HPDE6-E6E7 (cell line): Measurements from ENCODE around the gene SEMA6A.

Source experiments
- DNase-seq: peaks from one replicate; pipeline ENCODE4 v3.0.0; 2011; ENCODE audit warnings: missing footprints; ENCODE audit errors: extremely low spot score

The SEMA6A gene, protein sequence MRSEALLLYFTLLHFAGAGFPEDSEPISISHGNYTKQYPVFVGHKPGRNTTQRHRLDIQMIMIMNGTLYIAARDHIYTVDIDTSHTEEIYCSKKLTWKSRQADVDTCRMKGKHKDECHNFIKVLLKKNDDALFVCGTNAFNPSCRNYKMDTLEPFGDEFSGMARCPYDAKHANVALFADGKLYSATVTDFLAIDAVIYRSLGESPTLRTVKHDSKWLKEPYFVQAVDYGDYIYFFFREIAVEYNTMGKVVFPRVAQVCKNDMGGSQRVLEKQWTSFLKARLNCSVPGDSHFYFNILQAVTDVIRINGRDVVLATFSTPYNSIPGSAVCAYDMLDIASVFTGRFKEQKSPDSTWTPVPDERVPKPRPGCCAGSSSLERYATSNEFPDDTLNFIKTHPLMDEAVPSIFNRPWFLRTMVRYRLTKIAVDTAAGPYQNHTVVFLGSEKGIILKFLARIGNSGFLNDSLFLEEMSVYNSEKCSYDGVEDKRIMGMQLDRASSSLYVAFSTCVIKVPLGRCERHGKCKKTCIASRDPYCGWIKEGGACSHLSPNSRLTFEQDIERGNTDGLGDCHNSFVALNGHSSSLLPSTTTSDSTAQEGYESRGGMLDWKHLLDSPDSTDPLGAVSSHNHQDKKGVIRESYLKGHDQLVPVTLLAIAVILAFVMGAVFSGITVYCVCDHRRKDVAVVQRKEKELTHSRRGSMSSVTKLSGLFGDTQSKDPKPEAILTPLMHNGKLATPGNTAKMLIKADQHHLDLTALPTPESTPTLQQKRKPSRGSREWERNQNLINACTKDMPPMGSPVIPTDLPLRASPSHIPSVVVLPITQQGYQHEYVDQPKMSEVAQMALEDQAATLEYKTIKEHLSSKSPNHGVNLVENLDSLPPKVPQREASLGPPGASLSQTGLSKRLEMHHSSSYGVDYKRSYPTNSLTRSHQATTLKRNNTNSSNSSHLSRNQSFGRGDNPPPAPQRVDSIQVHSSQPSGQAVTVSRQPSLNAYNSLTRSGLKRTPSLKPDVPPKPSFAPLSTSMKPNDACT

DNA sequence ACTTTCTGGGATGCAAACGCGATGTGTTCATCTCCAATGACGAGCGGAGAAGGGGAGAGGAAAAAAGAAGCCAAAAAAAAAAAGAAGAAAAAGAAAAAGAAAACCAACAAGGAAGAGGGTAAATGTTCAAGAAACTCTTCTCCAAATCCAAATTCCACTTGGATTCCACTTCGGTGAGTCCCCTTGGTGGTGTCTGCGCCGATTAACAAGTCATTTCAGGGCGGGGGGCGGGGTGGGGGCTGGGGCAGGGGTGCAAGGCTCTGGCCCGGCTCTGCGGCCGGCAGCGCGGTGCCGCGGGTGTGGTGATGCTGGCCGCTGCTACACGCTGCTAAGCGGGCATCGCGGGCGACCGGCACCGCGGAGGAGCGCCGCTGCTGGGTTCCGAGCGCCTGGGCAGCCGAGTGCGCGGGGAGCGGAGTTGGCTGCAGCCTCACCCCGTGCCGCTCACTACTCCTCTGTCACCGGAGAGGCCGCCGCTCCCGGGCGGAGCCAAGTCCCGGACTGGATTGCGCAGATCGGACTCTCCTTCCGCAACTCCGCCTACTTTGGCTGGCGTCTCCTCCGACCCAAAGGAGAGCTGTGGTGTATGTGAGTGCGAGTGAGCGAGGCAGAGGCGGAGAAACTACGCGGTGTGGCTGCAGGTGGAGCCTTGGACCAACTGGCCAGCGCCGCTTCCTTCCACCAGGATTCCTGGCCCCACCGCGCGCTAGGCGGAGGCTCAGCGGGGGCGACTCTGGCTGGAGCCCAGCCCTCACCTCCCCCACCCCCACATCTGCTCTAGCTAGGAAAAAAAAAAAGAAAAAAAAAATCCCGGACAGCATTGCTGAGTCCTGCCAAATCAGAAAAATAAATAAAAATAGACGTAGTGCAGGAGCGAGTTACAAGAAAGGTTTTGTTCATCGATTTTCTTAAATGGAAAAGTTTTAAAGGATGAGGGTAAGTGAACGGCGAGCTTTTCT, at the start of gene SEMA6A:
SEMA6A (minus strand) TSS at position 457 of the 959 bp plus-strand sequence. CDS start 69,879 bp downstream, outside the sequence.
- peak; percentile 79 for DNase-seq

DNA sequence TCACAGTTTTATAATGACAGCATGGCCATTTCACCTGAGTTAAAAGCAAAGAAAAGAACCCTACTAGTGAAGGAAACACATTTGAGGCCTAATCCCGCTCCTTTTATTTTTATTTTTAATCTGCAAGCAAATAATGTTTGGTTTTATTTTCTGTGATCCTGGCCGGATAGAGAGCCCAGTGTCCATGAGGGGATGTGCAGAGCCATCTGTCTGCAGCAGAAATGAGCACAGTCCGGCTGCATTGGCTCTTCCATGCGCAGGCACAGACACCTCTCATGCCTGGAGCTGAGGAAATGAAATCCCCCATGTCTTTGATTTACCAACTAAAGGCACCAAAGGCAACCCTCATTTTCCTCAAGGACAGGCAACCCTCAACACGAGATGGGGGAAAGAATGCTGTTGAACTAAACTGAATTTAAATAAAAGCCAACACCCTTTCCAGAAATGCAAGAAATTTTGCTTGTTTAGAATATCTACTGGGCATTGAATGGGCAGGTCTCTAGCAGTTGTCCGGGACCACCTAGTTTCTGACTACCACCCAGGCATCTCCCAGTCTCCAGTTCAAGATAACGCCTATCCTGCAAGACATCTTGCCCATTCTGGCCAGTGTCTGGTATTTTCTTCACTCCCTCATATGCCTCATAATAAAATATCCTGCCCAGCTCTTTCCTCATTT, 47.9 kb upstream of the SEMA6A start:
- DNase-seq = no peak

DNA sequence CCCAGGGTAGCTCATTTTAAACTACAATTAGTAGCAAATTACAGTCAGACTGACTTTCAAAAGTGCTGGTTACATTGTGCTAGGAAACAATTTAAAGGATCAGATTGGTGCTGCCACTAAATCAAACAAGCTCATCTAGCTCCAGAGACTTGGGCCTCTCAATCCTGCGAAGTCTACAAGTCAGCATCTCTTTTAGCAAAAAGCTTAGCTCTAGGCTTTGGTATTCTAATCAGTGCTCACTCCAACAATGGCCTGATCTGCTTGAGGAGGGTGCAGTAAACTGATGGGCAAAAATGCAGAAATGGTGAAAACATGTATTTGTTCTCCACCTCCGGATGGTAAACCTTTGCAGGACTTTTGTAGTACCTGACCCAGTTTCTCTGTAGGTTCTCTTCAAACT, 47.0 kb upstream of the SEMA6A start:
- DNase-seq = no peak

DNA sequence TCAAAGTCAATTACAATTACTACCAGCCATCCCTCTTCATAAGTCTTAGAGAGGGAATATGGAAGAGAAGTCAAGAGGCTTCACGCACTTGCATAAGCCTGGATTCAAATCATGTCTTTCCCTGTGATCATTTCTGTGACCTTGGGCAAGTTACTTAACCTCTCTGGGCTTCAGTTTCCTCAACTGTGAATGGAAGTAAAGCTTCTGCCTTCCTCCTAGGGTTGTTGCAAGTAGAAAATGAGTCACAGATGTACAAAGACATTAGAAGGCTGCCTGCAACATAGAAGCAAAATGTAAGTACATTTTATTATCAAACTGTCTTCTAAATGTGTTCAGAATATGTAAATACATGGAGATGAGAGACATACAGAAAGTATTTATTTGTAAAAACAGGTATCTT, 42.3 kb upstream of the SEMA6A start:
- DNase-seq = no peak

DNA sequence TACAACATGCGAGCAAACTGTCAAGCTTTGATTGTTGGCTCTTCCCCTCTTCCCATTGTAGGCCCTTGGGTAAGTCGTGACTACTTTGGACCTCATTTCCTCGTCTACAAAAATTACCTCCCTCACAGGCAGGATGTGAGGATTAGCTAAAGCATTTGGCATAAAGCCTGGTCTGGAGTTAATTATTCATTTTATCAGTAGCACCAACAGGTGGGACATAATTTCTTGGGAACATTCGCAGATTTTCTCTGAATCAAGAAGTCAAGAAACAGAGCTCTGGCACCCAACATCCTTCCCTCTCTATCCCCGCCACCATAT, 39.9 kb upstream of the SEMA6A start:
- DNase-seq = no peak

DNA sequence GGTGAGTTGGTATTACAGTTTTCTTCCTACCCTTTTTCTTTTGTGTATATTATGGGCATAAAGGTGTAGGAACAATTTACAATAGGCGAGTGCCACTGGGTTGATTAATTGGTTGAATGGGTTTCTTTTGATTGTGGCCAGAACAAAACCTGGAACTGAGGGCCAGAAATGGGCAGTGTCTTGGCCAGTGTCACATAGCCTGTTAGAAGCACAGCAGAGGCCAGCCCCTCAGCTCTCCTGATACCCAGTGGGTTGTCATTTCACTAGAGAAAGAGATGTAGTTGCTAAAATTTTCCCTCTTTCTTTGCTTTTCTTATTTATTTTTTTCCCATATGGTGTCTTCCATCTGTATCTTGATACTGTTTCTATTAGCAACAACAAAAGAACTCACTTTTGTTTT, 38.8 kb upstream of the SEMA6A start:
- DNase-seq = no peak

DNA sequence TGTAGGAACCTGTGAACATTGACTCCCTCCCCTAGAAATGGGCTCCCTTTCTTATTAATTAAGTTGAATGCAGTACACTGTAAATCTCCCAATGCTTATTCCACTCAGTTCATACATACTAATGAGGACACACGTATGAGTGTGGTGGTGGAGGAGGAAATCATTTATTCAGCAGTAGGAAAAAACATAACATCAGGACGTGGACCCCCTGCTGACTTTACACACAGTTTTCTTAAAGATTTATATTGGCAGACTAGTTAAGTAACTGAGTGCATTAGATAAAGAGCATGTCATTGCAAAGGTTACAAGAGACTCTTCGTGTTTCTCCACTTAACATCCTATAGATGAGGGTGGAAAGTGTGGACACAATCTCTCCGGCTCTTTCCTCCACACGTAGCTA, 37.8 kb upstream of the SEMA6A start:
- no peak for DNase-seq

DNA sequence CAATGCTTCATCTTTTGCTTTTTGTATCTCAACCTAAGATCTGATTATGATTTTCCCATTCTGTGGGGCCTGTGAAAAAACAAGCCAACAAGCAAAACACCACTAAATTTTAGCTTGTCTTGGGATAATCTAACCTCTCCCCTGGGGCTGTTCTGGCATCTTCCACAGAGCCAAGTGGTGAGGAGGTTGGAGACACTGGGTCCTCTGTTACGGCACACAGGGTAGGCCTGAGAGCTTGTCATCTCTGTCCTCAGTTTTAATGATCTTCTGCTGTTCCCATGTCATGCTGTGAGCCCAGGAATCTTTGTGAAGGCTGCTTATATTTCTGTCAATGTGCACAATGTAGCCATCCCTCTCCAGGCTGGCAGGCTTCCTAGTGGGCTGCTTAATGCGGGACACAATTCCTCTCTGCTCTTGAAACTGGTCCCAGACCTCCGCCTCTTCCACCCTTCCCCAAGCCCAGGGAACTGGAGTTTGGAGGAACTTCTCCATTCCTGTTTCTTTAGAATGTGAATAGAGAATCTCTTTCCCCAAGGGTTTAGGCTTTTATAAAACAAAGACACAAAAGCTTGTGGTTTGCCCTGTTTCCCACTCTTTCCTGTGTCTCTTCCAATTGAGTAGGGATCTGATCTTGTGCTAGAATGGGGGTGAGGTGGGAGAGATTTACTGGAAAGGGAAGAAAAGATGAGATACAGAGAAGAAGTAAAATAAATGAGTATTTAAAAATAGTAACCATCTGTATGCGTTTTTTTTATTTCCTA, 30.9 kb upstream of the SEMA6A start:
- DNase-seq = no peak

DNA sequence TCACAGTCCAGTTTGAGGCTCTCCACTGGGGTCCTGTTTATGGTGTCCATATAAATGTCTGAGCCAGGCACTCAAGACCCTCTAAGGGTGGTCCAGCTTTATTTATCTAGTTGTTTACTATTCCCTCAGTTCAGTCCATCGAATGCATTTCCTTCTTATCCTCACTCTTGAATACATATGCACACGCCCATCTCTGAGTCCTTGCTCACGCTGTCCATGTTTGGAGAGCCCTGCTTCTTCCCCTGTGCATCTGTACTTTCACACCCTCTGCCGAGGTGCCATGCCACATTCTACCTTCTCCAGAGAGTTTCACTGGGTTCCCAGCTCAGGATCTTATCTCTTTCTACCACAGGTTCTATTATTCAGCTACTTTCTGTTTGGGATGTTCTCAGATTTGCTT, 30.2 kb upstream of the SEMA6A start:
- DNase-seq = no peak

DNA sequence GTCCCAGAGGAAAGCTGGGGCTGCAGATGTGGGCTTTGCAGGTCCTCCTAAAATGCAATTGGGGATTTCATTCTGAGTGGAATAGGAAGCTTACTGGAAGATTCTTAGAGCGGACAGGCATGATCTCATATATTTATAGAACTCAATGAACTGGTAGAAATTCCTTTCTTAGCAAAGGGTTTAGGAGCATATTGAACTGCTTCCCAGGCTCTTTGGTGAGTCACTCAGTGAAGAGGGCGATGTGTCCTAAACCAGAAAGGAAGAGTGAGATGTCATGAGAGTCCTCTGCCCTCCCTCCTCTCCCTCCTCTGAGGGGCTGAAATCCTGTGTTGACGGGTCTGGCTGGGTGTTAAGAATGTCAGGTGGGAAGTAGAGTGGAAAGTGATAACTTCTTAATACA, 26.3 kb upstream of the SEMA6A start:
- no peak for DNase-seq

DNA sequence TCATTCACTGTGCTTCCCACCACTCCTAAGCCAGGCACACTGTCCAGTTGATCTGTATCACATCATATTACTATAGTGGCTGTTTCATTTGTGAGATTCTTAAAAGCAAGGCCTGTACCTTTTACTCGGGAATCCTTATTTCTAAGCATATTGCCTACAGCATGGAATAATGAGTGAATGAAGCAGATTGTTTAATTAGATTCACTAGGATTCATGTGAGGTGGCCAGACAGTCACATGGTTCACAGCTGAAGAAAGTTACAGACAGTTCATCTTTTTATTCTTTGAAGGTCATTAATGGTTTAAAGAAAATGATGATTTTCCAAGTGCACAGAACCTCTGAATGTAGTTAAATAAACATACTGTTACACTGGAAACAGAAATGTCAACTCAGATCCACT, 24.3 kb upstream of the SEMA6A start:
- DNase-seq = no peak

DNA sequence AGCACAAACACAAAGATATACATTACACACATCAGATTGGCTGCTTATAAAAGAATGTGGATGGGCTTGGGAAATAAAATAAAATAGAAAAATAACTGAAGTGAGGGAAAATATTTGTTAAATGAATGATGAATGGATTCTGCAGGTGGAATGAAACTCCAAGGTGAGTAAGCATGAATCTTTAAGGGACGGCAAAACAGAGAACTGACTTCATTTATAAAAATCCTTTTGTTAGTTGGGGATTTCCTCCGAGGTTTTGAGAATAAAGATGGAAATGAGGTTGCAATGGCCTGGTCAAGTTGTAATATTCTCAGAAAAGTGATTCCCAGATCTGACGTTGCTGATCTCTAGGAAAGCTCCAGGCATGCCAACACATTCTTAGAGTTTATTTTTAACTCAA, 20.9 kb upstream of the SEMA6A start:
- DNase-seq = no peak

DNA sequence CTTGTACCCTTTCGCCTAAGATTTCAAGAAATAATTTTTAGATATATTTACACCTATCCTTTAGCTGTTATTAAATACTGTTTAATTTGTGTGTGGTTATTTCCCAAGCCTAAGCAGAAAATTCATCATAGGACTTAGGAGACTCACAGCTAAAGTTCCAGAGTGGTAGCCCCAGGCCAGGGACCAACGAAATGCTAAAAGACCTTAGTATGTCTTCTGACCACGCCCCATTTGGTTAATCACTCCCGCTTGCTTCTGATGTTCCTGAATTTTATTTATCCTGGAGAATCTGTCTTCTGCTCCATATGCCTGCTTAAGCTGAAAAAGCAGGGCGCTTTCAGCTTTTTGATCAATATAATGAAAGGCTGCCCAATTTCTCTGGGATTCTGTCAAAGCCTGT, 18.7 kb upstream of the SEMA6A start:
- DNase-seq = no peak

DNA sequence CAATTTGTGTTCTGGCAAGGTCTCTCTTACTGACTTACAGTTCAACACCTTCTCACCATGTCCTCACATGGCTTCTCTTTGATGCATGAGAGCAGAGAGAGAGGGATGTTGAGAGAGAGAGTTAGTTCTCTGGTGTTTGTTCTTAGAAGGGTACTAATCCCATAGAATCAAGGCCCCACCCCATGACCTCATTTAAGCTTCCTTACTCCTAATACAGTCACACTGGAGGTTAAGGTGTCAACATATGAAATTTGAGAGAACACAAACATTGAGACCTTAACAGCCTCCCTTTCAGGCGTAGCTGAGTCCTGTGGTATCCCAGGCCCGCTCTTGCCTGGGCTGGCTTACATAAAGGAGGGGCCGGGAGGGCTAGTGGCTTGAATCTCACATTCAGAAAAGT, 10.6 kb upstream of the SEMA6A start:
- DNase-seq = no peak

DNA sequence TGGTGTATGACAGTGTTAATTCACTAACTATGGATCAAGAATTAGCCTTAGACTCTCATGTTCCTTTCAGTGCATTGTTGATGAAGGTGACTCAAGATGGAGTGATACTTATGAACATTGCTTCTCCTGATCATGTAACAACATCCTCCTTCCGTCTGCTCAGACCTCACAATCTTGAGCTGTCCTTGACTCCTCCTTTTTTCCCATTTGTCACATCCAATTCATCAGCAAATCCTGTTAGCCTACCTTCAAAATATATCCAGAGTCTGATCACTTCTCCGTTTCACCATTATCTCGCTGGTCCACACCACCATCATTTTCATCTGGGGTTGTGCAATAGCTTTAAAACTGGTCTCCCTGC, 9.2 kb upstream of the SEMA6A start:
- no peak for DNase-seq

DNA sequence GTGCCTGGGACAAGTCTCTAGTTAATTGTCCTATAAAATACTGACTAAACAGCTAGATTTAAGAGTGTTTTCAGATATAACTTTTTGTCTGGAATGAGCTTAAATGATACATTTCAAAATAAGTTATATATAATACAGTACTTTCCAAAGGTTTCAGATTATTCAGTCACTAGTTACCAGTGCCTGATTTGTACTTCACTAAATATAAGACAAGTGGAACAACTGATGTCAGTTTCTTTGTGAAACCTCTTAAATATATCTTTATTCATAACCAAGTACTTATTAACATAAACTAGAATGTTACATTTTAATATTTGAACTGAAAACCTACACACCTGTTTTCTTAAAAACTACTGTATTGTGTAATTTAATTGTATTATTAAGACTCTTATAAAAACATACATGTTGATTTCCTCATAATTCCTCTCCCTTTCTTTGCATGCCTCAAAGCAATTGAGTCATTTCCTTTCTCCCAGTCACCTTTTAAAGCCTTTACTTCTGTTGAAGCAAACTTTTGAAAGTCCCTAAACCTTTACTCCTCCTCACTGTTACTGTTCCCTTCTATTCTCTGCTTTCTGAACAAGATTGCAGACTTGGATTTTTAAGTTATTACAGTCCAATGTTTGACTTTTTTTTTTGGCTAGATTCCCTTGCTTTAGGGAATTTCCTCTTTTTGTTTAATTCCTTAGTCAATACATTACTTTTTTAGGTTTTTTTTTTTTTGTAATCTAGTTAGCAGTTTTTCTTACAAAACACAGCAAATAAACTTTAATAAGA, 8.7 kb upstream of the SEMA6A start:
- DNase-seq = no peak

DNA sequence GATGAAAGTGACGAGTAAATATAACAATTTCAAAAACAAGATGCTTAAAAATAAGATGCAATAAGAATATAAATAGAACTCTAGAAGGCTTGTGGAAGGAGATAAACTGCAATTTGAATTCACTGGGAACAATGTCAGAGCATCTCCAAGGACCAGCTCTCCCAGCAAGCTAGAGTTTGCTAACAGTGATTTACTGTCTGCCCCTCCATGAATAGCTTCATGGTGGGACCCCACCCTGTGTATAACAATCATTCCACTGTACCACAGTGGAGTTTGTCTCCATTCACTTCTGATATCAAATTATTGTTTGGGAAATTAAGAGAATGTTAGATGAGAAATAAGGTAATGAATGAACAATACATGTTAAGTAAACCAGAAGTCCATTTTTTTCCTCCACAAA, 7.3 kb upstream of the SEMA6A start:
- no peak for DNase-seq

DNA sequence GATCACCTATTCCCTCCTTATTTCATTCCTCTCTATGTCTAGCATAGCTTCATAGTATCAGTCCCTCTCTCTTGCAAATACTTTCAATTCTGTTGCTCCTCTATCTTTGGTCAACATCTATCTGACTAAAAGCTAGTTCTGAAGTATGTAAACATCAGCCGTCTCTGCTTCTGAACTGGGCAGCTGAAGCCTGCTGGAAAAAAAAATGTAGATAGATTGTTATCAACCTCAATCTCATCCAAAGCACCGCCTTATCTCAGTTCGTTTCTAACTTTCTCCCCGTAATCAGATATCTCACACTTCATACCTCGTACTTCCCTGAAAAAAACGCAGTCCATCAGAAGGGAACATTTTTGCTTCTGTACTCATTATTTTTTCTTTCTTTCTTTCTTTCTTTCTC, 4.5 kb upstream of the SEMA6A start:
- DNase-seq = no peak

DNA sequence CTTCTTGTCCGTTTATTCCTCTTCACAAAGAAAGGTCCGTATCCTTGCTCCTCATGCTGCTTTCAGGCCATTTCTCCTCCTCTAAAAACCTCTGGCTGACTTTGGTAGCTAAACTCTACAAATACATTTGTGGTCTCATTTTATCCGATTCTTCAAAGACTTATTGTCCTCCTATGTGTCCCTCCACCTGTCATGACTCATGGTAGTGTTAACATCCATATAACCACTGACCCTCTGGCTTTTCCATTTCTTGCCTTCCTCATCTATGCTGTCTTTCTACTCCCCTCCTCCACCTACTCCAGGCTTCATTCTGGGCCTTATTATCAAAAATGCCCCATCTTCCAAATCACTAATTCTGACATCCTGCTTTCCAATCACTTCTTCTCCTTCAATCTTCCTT, 4.1 kb upstream of the SEMA6A start:
- DNase-seq = no peak
